ENCODE data around the gene AFG1L. TPM values are rescaled to one million over a fixed set of nuclear protein-coding genes. Genes with fewer than 3 reads are reported as not detected.
A peak's percentile ranks its signal among the peaks of the same experiment; 100 is the strongest.
"Not testable (repeated sequence)": the region's sequence is repeated elsewhere in the genome, so short reads cannot be mapped to it uniquely, and the experiment has no call there.

The AFG1L gene
- polyA plus RNA-seq (ENCODE audit: insufficient read depth in 1 of 5, insufficient read length in 5 of 5, low replicate concordance in 1 of 5): 1 to 10 TPM; 5.4 to 7.7 (median 6.8) TPM
- long read RNA-seq, donor 1: 0 reads
- long read RNA-seq, donor 2: 0 reads
- long read RNA-seq, donor 3, full-length matches to known transcripts: 1 of 1 reads
- long read RNA-seq, donor 3, partial matches to known transcripts: 0 of 1 reads
- long read RNA-seq, donor 3, other reads (novel, unspliced or antisense): 0 of 1 reads
- long read RNA-seq, donor 4, full-length matches to known transcripts: 1 of 1 reads
- long read RNA-seq, donor 4, partial matches to known transcripts: 0 of 1 reads
- long read RNA-seq, donor 4, other reads (novel, unspliced or antisense): 0 of 1 reads
- long read RNA-seq, donor 5: 0 reads
- long read RNA-seq, donor 6: 0 reads
- long read RNA-seq, donor 7: 0 reads
- long read RNA-seq, donor 8: 0 reads

- peak; percentile 91 for DNase-seq
Measured at GRCh38 chr6:108294727-108295625, at the start of gene AFG1L. Gene AFG1L (plus strand): TSS chr6:108295054. CDS start chr6:108295080, 26 bp downstream.

GRCh38 chr6:108245095-108245494 is 49.8 kb upstream of the AFG1L start:
- not testable (repeated sequence) for DNase-seq

- no peak for DNase-seq
Measured at GRCh38 chr6:108247965-108248536, 46.8 kb upstream of the AFG1L start.

GRCh38 chr6:108250240-108250866 is 44.5 kb upstream of the AFG1L start:
- DNase-seq: no peak

- no peak for DNase-seq
Measured at GRCh38 chr6:108251252-108251651, 43.6 kb upstream of the AFG1L start.

- DNase-seq: no peak
Measured at GRCh38 chr6:108252055-108252454, 42.8 kb upstream of the AFG1L start.

GRCh38 chr6:108253241-108253640 is 41.6 kb upstream of the AFG1L start:
- no peak for DNase-seq

GRCh38 chr6:108254433-108255410 is 40.1 kb upstream of the AFG1L start:
- DNase-seq: no peak

GRCh38 chr6:108260126-108260808 is 34.6 kb upstream of the AFG1L start:
- DNase-seq: peak in 1 of 2 donors; percentile 56

GRCh38 chr6:108260809-108261569 is 33.9 kb upstream of the AFG1L start, which contains the start of gene SNX3:
Gene SNX3 (minus strand): TSS chr6:108261040. CDS start chr6:108260921, 119 bp downstream.
- peak; percentile 97 to 98 for DNase-seq

- no peak for DNase-seq
Measured at GRCh38 chr6:108263371-108263770, 31.5 kb upstream of the AFG1L start.

GRCh38 chr6:108268845-108269244 is 26.0 kb upstream of the AFG1L start:
- DNase-seq: no peak

- DNase-seq: not testable (repeated sequence)
Measured at GRCh38 chr6:108269955-108270354, 24.9 kb upstream of the AFG1L start.

GRCh38 chr6:108274546-108274945 is 20.3 kb upstream of the AFG1L start:
- no peak for DNase-seq

- DNase-seq: no peak
Measured at GRCh38 chr6:108275976-108276375, 18.9 kb upstream of the AFG1L start.

- no peak for DNase-seq
Measured at GRCh38 chr6:108277295-108277694, 17.6 kb upstream of the AFG1L start.

GRCh38 chr6:108277831-108278230 is 17.0 kb upstream of the AFG1L start:
- DNase-seq: no peak

- DNase-seq: no peak
Measured at GRCh38 chr6:108285381-108285780, 9.5 kb upstream of the AFG1L start.

GRCh38 chr6:108286366-108286765 is 8.5 kb upstream of the AFG1L start:
- no peak for DNase-seq
